ENCODE results near the gene BAIAP2. TPM values are rescaled to one million over a fixed set of nuclear protein-coding genes. Genes with fewer than 3 reads are reported as not detected.

BAIAP2 gene
- total and polyA plus RNA-seq, 10 donors: 2.8 to 33.2 (median 17.8) TPM

- TF ChIP-seq CTCF (IDR thresholded peaks at IDR 0.05 in 8 of 11, conservative IDR thresholded peaks at IDR 0.05 in 3 of 11) (no peak), POLR2AphosphoS5 (IDR thresholded peaks at IDR 0.05) (no peak), POLR2A (IDR thresholded peaks at IDR 0.05) (no peak)
- Histone ChIP-seq H3K27ac (no peak overlapping the region), H3K9me3 (no peaks in the 10 kb centered on the region), H3K4me1 (peaks cover 0 to 17% (median 4%) of the 10 kb centered on the region in 6 donors), H3K4me3 (no peak overlapping the region), H3K36me3 (peaks cover 0 to 23% (median 3%) of the 10 kb centered on the region in 6 donors), H3K27me3 (replicated peaks in 1 of 7) (no peaks in the 10 kb centered on the region)
- intact Hi-C loops (cut with DNase I; ENCODE audit: low total_unique reads): no loop called here
- DNase-seq: no peak
- 87 to 95% (median 93%) methylated on average over 21 to 23 of the region's 23 CpGs for WGBS, 5 donors
Observed at GRCh38 chr17:81059026-81059425, 24.1 kb downstream of the BAIAP2 start.

GRCh38 chr17:81060416-81060815, 25.5 kb downstream of the BAIAP2 start:
- peaks cover 0 to 27% (median 6%) of the 10 kb centered on the region in 6 donors for H3K4me1 ChIP-seq
- no peaks in the 10 kb centered on the region for H3K27me3 ChIP-seq (replicated peaks in 1 of 7)
- H3K27ac ChIP-seq: no peak overlapping the region
- H3K36me3 ChIP-seq: peaks cover 0 to 23% (median 3%) of the 10 kb centered on the region in 6 donors
- no peaks in the 10 kb centered on the region for H3K9me3 ChIP-seq
- 87 to 93% (median 90%) methylated on average over 10 of the region's 10 CpGs for WGBS, 5 donors
- no peak for DNase-seq
- no peak for TF ChIP-seq POLR2A (IDR thresholded peaks at IDR 0.05)
- no peak overlapping the region for H3K4me3 ChIP-seq
- intact Hi-C loops (cut with DNase I; ENCODE audit: low total_unique reads): no loop called here

- TF ChIP-seq CTCF (IDR thresholded peaks at IDR 0.05 in 8 of 11, conservative IDR thresholded peaks at IDR 0.05 in 3 of 11) (no peak), POLR2AphosphoS5 (IDR thresholded peaks at IDR 0.05) (no peak), POLR2A (IDR thresholded peaks at IDR 0.05) (no peak)
- Histone ChIP-seq H3K9me3 (no peaks in the 10 kb centered on the region), H3K4me1 (peaks cover 0 to 27% (median 6%) of the 10 kb centered on the region in 6 donors), H3K4me3 (no peak overlapping the region), H3K36me3 (peaks cover 0 to 23% (median 3%) of the 10 kb centered on the region in 6 donors), H3K27me3 (replicated peaks in 1 of 7) (no peaks in the 10 kb centered on the region), H3K27ac (no peak overlapping the region)
- DNase-seq: no peak
- WGBS, 5 donors: 92 to 96% (median 93%) methylated on average over 28 of the region's 28 CpGs
- intact Hi-C loops (cut with DNase I; ENCODE audit: low total_unique reads): no loop called here
Observed at GRCh38 chr17:81061027-81061735, 26.2 kb downstream of the BAIAP2 start.

- peaks cover 0 to 23% (median 3%) of the 10 kb centered on the region in 6 donors for H3K36me3 ChIP-seq
- no peak for TF ChIP-seq CTCF (IDR thresholded peaks at IDR 0.05 in 8 of 11, conservative IDR thresholded peaks at IDR 0.05 in 3 of 11)
- no peak for TF ChIP-seq POLR2AphosphoS5 (IDR thresholded peaks at IDR 0.05)
- TF ChIP-seq POLR2A (IDR thresholded peaks at IDR 0.05): no peak
- H3K9me3 ChIP-seq: no peaks in the 10 kb centered on the region
- intact Hi-C loops (cut with DNase I; ENCODE audit: low total_unique reads): no loop called here
- 89 to 93% (median 90%) methylated on average over 19 of the region's 19 CpGs for WGBS, 5 donors
- DNase-seq: no peak
- H3K27me3 ChIP-seq (replicated peaks in 1 of 7): no peaks in the 10 kb centered on the region
- H3K27ac ChIP-seq: no peak overlapping the region
- H3K4me1 ChIP-seq: peaks cover 0 to 22% (median 6%) of the 10 kb centered on the region in 6 donors
- H3K4me3 ChIP-seq: no peak overlapping the region
Observed at GRCh38 chr17:81062014-81062780, 27.2 kb downstream of the BAIAP2 start.
